CD4-positive, alpha-beta T cell treated with Interleukin-15 for 1 hour (primary cell): ENCODE measurements around the gene RNLS.
"Not testable (repeated sequence)": the region's sequence is repeated elsewhere in the genome, so short reads cannot be mapped to it uniquely, and the experiment has no call there.

Source experiments
- DNase-seq: peaks from one replicate; pipeline ENCODE4 v3.0.0-alpha.2; 2020

The RNLS gene

DNA sequence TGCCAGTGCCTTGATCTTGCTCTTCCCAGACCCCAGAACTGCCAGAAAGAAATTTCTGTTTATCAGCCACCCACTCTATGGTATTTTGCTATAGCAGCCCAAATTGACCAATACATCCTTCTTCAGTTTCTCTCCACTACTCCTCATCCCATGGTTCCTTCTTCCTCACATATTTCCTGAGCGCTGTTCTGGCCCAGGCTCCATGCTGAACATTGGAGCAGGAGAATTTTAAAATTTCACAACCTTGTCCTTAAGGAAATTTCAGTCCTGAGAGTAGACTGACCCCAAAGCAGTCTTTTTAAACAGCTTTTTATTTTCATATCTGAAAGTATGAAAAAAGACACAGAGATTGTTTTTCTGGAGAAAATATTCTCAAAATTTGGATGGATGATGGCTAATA, 297.1 kb downstream of the RNLS start:
- DNase-seq: no peak

DNA sequence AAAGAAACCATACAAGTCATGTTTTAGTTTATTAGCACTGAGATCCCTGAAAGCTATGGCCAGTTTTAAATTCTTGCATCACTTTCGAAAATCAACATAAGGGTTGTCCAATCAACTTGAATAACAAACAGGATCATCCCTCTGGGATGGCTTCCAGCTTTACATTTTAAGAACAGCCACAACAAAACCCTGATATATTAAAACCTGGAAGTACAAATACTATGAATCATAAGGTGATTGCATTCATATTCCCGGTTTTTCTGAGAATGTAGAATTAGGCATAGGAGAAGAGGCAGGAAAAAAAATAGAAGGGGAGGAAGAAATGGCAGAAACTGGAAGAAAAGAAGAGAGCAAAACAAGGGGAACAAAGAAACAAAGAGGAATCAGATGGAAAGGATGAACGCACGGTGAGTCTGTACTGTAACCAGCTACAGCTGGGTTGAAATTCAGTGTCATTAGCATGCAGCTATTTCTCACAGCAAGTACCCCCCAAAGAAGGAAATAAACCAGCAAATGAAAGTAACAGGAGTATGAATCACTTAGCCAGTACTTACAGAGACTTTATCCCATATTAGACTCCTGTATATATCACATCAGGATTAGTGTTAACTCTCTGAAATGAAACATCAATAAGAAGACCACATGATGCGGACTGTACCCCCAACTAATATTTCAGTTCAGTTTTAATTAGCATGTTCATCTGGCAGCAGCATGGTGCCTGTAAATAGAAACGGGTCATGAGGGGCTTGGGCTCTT, 301.3 kb downstream of the RNLS start:
- no peak for DNase-seq

DNA sequence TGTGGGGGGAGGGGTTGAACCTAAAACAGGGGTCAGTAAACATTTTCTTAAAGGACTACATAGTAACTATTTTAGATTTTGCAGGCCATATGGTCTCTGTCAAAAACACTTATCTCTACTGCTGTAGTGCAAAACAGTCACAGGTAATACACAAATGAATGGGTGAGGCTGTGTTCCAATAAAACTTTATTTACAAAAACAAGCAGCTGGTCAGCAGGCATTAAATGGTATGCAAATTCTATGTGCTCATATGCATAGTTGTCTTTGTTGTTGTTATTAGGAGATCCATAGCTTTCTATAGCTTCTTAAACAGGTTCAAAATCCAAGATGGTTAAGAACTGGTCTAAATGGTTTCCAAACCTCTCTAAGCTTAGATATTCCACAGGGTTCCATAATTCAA, 302.6 kb downstream of the RNLS start:
- DNase-seq: no peak

DNA sequence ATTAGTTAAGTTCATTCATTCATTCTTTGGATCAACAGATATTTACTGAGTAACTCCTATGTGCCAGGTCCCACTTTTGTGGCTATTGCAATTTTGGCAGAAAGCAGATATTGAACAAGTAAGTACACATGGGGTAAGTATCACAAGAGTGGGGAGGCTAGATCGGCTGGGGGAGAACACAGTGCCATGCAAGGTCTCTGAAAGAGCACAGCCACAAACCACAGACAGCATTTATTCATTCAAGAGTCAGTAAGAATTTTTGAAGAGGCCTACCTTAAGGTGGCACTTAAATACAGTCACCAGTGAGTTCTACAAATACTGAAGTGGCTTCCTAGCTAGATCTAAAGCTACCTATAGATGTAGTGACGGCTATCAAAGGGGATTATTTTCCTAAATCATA, 304.2 kb downstream of the RNLS start:
- no peak for DNase-seq

DNA sequence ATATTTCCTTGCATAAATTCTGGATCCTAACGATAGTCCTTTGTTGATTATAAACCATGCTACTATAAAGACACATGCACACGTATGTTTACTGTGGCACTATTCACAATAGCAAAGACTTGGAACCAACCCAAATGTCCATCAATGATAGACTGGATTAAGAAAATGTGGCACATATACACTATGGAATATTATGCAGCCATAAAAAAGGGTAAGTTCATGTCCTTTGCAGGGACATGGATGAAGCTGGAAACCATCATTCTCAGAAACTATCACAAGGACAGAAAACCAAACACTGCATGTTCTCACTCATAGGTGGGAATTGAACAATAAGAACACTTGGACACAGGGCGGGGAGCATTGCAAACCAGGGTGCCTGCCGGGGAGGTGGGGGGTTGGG, 306.2 kb downstream of the RNLS start:
- DNase-seq: not testable (repeated sequence)

DNA sequence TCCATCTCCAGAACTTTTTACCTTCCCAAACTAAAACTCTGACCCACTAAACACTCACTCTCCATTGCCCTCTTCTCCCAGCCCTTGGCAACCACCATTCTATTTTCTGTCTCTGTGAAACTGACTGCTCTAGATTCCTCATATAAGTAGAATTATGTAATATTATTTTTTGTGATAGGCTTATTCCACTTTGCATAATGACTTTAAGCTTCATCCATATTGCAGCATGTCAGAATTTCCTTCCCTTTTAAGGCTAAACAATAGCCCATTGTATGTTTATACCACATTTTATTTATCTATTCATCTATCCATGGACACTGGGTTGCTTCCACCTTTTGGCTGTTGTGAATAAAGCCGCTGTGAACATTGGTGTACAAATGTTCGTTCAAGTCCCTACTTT, 308.8 kb downstream of the RNLS start:
- no peak for DNase-seq

DNA sequence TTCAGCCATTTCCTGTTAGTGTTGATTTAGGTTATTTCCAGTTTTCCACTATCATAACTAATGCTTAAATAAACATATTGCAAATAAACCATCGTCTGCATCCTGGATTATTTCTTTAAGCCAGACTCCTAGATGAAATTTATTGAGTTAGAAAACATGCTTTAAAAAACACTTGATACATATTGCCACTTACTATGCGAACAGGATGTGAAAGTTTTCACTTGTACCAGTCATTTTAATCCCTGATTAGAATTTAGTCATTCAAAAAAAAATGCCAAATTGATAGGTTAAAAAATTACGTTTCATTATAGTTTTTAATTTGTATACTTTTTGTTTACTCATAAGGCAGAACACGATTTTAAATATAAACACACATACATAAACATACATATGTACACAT, 309.6 kb downstream of the RNLS start:
- no peak for DNase-seq

DNA sequence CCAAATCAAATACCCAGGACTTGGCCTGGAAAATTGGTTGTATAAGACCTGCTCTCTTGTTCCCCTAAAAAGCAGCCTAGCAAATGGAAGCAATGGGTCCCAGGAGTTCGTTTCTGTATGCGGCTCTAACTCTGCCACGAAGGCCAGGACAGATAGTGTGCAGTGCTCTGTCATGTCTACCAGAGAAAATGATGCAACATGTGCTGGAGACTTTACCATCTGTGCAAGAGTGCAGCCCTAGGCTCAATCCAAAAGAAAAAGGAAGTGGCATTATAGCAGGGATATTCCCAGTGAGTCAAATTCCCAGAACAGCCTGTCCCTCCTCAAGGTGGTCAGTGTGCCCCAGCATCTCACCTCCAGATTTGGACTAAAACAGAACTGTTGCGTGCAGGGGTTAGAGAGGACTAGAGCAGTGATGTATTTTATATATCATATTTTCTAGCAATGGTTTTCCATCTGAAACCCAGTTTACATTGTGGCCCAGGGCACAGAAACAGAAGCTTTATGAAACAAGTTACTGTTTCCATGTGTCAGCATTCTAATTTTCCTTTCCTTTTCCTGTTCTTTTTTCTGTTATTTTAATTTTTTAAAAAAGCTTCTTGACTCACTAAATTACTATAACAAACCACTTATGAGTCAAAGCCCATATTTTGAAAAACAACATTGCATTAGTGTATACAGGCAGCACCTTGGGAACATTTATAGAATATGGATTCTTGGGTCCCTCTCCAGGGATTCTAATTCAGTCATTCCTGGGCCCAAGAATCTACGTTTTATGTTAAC, 311.2 kb downstream of the RNLS start:
- no peak for DNase-seq

DNA sequence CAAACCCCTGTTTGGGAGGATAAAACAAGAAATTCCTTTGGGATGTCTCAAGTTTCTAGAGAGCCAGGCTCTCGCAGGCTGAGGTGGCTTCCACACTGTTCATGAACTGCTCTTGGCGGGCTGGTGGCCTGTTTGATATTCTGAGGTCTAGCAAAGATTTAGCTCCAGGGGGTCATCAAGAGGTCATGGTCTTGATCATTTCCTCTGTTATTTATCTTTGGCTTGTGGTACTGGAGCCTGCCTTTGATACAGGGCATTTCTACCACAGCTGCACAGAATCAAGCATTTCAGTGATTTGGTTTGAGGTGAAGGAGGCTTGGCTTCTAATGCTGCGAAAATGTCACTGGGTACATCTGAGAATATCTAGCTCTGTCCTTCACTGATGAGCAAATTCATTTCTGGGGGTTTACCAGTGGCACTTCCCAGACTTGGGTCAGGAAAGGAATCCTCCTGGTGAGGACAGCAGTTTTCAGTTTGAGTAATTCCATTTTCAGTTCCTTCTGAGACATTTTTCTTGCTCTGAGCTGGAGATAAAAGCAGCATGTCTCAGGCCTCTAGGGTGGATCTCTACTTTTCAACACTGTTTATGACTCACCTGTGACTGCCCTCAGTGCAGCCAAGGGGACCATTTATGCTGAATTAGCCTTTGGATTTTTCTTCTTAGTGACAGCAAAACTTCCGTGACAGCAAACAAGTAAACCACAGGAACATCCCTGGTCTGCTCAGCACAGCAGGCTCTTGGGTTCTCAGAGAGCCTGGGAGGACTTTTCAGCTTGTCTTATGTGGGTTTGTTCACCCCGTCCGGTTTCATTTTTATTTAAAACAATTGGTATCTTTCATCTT, 312.0 kb downstream of the RNLS start:
- peak; percentile 41 for DNase-seq

DNA sequence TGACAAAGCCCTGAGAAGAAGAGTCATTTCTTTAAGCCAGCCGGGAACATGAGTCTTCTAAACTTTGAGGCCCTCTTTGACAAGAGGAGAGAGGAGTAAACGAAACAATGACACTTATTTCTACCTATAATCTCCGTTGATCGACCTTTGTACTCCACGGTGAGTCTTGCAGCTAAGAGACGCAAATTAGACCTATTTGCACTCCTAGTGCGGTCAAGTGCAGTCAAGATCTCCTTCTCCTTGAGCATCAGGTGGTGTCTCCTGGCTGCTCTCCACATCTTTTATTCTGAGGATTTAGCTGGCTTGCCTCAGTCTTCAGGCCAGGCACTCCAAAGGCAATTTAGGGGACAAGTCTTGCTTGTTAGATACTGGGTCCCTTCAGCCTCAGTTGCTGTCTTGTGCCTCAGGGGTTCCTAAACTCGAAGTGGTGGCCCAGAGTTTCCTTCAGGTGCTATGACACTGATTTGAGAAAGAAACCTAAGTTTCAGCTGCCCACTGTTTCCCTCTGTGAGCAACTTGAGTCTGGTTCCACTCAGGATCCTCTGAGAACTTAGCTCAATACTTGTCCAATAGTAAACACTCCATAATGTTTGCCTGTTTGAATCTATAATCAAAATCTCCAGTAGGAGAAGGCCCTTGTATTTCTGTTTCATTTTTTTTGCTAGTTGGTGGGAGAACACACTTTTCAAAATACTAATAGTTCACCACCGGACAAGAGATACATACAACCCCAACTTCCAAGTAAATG, 312.9 kb downstream of the RNLS start:
- DNase-seq: no peak

DNA sequence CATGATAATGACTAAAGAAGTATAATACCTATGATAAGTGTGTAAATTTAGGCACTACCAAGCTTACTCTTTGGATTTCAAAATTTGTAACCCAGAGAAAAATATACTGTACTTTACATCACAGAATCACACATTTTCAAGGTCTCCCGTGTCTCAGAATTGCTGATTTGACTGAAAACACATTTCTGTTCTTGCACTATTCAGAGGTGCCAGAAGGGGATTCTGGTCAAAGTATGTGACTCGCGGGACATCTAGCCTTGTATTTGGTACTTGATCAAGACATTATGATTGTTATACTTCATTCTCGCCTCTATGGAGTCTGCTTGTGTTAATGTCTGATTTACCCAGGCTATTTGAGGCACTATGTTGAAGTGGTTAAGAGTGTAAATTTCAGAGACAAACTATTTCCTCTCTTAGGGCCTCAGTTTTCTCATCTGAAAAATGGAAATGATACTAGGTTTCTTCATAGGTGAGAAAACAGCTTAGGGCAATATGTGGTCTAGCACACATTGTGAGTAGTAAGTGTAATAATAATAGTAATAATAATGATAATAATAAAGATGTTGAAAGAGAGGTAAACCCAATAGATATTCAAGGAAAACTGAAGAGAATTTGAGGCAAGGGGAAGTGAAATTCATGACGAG, 320.4 kb downstream of the RNLS start:
- DNase-seq: no peak

DNA sequence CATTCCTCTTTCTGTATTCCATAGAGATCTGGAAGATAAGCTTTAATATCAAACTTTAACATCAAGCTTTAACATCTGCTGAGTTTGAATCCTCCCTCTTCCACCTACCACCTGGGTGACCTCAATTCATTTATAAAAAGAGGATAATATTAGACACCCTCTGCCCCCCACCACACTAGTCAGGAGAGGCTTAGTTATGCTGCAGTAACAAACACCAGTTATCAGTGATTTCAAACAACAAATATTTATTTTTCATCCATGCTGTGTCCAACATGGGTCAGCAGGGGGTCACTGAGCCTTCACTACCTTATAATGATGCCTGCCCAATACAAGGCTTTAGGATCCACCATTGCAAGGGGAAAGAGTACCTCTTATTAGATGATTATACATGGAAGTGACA, 322.0 kb downstream of the RNLS start:
- DNase-seq: no peak

DNA sequence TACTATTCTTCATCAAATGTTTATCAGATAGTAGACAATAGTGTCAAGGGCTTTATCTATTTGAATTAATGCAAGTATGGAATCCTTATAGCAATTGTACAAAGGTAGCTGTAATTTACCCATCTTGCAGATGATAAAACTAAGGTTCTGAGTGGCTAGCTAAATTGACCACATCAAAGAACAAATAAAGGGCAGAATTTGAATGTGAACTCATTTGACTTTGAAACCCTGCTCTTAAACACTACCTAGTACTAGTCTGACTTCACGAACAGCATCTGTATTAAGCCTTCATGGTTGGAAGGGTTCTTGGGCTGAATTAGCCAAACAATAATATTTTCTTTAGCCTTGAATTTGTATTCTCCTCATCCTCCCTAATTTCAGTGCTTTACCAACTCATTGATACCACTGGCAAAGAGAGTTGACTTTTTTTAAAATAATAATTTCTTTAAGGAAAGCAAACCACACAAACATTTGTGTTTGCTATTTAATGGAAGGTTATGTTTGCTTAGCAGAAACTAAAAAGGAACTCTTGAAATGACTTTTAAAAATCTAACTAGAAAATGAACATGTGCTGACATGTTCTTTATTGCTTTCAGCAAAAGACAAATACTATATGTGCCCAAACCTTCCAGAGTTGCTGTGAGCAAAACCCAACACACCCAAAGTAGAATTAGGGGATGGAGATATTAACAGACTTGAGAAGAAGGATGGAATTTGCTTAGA, 322.6 kb downstream of the RNLS start:
- DNase-seq: no peak

DNA sequence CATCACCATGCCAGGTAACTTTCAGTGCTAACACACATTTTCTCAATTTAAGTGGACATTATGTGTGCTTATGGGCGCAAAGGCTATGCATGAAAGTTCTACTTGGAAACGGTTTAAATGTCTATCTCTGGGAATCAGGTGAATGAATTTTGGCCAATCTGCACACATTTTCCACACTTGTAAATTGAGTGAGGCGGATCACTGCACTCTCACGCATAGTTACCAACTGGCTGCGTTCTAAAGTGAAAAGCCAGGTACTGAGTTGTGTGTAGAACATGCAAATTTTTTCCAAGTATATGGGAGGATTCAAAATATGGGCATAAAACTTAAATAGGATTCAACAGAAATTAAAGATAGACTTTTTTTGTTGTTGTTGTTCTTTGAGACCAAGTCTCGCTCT, 323.7 kb downstream of the RNLS start:
- no peak for DNase-seq

DNA sequence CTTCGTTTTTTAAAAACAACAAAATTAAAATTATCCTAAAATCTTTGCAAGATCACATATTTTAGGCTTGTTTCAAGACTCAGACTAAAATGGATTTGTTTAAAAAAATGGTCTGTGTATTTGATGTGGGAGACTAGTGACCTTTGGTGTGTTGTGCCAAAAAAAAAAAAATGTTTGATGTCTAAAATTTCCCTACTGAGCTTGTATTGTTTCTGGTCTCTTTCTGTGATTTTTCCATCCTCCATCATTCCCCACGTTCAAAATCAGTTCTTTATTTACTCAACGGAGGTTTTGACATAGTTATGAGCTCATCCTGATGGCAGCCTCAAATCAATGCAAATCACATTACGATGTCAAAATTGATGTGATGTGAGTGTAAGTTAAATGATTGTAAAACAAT, 326.2 kb downstream of the RNLS start:
- DNase-seq: no peak

DNA sequence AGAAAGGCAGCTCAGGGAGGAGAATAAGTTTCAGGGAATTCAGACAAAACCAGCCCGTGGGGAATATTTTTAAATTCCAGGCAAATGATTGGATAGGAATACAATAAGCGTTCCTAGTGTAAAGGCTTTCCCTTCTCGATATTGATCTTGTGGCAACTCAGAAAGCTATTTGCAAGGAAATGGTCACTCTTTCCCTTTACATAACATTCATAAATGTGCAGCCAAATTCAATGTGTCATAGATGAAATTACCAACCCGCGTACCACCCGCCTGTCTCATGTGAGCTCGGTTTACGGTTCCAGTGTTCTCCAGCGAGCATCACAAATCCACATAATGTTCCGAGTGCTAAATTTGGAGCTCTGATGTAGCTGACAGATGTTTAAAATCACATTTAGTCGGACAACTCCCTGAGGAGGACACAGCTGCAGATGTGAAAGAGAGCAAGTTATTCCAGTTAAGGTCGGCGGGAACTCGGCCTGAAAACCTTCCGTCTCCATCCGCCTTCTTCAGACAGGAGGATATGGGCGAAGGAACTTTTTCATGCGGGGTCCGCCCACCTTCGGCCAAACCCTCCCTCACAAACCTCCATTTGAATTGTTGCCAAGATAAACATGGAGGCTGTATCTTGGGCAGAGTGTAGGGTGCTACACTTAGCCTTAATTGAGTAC, 327.0 kb downstream of the RNLS start:
- DNase-seq: no peak

DNA sequence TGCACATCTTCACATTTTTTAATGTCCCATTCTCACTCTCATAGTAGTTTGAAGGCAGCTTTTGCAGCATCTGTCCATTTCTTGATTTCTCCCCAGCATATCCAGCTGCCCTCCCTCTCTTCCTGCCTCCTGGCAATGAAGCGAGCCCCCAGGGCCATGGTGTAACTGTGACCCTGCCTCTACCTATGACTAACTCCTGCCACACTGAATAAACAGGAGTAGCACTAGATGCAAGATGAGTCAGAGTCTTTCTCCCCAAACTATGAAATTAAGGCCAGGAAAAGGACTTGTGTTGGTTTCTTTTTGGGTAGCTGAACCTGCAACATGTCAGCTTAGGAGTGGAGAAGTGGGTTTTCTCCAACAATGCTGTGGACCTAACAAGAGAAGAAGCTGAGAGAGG, 329.0 kb downstream of the RNLS start:
- DNase-seq: no peak

DNA sequence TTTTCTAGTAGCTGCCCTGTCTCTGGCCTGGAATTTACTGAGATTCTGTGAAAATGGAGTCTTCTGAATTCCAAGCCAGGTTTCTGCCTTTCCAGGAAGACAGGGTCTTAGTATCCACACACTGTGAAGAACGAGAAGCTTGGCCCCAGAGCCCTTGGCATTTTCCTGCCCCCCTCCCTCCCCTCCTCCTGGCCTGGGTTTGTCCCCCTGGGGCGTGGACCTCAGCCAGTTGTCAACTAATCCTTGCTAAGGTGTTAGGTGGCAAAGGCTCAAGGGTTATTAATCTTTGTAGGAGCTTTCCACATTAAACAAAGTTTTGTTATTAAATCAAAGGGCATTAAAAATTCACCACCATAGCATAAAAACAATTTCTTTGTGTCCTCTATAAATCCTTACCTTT, 329.5 kb downstream of the RNLS start:
- DNase-seq: no peak

DNA sequence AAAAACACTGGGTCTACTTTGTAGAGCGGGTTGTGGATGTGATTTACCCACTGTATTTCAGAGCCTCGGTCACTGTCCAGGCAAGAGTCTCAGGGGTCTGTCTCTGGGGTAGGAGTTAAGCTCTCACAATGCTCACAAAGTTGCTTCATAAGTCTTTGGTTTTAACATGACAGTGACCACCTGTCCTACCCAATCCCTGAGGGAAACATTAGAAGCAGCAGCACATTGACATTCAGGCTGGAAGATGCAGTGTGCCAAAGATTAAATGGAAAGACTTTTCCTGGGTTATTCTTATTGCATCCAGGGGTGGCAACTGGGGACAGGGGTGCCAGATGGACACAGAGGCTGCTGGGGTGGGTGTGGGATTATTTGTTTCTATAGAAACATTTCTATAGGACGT, 330.0 kb downstream of the RNLS start:
- DNase-seq: no peak

DNA sequence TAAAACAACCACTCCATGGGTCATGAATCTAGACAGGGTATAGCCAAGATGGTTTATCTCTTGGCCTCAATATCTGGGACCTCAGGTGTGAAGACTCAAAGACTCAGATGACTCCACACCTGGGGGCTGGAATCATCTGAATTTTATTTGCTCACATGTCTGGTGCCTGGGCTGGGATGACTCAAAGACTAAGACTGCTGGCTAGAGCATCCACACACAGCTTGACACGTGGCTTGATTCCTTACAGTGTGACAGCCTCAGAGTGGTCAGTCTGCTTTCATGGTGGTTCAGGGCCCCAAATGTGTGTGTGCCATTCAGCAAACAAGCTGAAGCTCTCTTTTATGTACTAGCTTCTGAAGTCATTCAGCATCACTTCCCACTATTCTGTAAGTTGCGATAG, 333.7 kb downstream of the RNLS start:
- DNase-seq: no peak

DNA sequence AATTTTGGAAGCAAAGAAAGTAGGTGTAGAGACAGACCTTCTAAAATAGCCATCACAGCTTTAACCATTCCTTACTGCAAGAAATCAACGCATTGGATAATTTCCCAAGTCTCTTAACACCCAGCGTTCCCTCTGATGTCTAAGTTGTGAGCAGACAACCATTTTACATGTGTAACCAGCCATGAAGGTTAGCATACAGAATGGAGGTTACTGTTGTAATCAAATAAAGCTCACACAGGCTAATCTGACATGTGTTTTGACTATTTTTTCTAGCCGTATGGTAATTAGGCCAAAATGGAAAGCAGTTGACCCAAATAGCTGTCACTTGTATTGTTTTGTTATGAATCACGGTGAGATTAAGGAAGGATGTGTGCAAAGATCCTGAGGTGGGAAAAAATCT, 336.4 kb downstream of the RNLS start:
- DNase-seq: no peak
